Measurements from ENCODE around the gene MYH11. TPM values are rescaled to one million over a fixed set of nuclear protein-coding genes. Genes with fewer than 3 reads are reported as not detected.

The MYH11 gene
- total RNA-seq, 1 donor from 2014 or later = 0.05 TPM

DNA sequence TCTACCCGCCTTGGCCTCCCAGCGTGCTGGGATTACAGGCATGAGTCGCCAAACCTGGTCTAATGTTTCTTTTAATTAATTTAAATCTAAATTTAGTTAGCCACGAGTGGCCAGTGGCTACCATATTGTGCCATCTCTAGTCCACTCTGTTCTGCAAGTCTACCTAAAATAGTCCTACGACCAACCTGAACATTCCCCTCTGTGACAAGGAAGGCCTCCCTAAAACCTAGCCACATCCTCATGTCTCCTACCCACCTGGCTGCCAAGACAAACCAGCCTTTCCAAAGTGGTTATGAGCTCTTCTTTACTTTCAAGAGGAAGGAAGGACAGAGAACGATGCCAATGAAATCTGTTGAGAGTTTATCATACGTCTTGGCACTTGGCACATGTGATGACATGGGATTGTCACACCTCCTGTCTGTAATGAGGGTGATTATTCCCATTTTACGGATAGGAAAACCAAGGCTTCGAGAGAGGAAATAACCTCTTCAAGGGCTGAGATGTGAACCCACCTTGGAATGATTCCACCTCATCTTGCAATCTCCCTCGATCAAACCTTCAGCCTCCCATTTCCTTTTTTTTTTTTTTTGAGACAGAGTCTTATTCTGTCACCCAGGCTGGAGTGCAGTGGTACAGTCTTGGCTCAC, 19.7 kb downstream of the MYH11 start:
- no peaks in the 10 kb centered on the region for H3K4me1 Mint-ChIP-seq
- TF ChIP-seq, protein P1, sequence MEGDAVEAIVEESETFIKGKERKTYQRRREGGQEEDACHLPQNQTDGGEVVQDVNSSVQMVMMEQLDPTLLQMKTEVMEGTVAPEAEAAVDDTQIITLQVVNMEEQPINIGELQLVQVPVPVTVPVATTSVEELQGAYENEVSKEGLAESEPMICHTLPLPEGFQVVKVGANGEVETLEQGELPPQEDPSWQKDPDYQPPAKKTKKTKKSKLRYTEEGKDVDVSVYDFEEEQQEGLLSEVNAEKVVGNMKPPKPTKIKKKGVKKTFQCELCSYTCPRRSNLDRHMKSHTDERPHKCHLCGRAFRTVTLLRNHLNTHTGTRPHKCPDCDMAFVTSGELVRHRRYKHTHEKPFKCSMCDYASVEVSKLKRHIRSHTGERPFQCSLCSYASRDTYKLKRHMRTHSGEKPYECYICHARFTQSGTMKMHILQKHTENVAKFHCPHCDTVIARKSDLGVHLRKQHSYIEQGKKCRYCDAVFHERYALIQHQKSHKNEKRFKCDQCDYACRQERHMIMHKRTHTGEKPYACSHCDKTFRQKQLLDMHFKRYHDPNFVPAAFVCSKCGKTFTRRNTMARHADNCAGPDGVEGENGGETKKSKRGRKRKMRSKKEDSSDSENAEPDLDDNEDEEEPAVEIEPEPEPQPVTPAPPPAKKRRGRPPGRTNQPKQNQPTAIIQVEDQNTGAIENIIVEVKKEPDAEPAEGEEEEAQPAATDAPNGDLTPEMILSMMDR (conservative IDR thresholded peaks at IDR 0.05) = no peak
- H3K4me3 Mint-ChIP-seq = no peak overlapping the region
- H3K36me3 Mint-ChIP-seq (ENCODE audit: low read depth) = no peaks in the 10 kb centered on the region
- no peak overlapping the region for H3K27ac Mint-ChIP-seq (ENCODE audit: unreplicated experiment)
- DNase-seq (ENCODE audit: low read depth, low spot score) = no peak
- no peaks in the 10 kb centered on the region for H3K9me3 Mint-ChIP-seq
- no peaks in the 10 kb centered on the region for H3K27me3 Mint-ChIP-seq (ENCODE audit: low read depth)

DNA sequence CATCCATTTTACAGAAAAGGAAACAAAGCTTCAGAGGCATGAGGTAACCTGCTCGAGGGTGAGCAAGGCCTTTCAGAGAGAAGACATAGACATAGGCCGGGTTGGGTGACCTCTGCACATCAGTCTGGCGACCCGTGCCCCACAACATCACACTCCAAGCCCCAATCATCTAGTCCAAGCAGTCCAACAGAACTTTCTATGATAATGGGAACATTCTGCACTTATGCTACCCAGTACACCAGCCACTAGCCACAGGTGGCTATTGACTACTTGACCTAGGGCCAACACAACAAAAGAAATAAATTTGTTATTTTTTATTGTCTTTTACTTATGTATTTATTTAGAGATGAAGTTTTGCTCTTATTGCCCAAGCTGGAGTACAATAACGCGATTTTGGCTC, 20.8 kb downstream of the MYH11 start:
- no peak for DNase-seq (ENCODE audit: low read depth, low spot score)
- Mint-ChIP-seq H3K27ac (ENCODE audit: unreplicated experiment) (no peak overlapping the region), H3K9me3 (no peaks in the 10 kb centered on the region), H3K36me3 (ENCODE audit: low read depth) (no peaks in the 10 kb centered on the region), H3K27me3 (ENCODE audit: low read depth) (no peaks in the 10 kb centered on the region), H3K4me3 (no peak overlapping the region), H3K4me1 (no peaks in the 10 kb centered on the region)
- TF ChIP-seq, protein P1 (conservative IDR thresholded peaks at IDR 0.05) = no peak

DNA sequence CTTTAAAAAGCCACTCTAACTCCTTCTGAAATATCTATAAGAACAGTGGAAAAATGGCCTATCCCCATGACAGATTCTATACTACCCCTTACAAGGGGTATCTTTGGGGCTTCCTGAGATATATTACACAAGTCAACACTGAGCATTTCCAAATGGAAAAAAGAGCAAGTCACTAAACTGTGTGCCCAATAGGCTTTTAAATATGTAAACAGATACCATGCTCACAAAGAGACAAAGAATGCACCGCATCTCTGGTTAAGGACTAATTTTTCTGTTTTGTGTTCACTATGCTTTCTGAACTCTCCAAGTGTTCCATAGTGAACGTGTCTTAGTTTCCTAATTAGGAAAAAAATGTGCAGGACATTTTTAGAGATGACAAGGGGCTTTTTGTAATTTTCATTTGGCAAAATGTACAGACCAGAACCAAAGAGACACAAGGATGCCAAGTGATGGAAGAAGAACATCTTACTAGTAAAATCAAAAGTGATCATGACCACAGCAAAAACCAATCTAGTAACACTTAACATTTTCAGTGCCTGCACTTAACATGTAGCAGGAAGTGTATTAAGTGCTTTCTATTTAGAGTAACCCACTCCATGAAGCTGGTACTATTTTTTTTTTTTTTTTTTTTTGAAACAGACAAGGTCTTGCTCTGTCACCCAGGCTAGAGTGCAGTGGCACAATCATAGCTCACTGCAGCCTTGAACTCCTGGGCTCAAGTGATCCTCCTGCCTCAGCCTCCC, 21.5 kb downstream of the MYH11 start:
- H3K36me3 Mint-ChIP-seq (ENCODE audit: low read depth) = no peaks in the 10 kb centered on the region
- no peaks in the 10 kb centered on the region for H3K9me3 Mint-ChIP-seq
- no peaks in the 10 kb centered on the region for H3K27me3 Mint-ChIP-seq (ENCODE audit: low read depth)
- no peak overlapping the region for H3K27ac Mint-ChIP-seq (ENCODE audit: unreplicated experiment)
- DNase-seq (ENCODE audit: low read depth, low spot score) = no peak
- H3K4me1 Mint-ChIP-seq = no peaks in the 10 kb centered on the region
- H3K4me3 Mint-ChIP-seq = no peak overlapping the region
- TF ChIP-seq, protein P1 (conservative IDR thresholded peaks at IDR 0.05) = no peak

DNA sequence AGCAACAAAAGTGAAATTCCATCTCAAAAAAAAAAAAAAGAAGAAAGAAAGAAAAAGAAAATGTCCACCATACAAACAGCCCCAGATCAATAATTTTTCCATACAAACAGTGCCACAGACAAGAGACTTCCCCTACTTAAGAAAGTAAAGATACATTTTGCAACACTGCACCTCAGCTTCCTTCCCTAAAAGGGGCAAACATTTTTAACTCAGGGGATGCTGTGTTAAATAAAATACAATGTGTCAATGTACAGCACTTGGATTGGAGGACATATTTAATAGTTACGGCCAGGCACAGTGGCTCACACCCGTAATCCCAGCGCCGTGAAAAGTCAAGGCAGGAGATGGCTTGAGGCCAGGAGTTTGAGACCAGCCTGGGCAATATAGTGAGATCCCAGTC, 22.3 kb downstream of the MYH11 start:
- Mint-ChIP-seq H3K4me3 (no peak overlapping the region), H3K27me3 (ENCODE audit: low read depth) (no peaks in the 10 kb centered on the region), H3K9me3 (no peaks in the 10 kb centered on the region), H3K36me3 (ENCODE audit: low read depth) (no peaks in the 10 kb centered on the region), H3K4me1 (no peaks in the 10 kb centered on the region), H3K27ac (ENCODE audit: unreplicated experiment) (no peak overlapping the region)
- TF ChIP-seq, protein P1 (conservative IDR thresholded peaks at IDR 0.05) = no peak
- no peak for DNase-seq (ENCODE audit: low read depth, low spot score)

DNA sequence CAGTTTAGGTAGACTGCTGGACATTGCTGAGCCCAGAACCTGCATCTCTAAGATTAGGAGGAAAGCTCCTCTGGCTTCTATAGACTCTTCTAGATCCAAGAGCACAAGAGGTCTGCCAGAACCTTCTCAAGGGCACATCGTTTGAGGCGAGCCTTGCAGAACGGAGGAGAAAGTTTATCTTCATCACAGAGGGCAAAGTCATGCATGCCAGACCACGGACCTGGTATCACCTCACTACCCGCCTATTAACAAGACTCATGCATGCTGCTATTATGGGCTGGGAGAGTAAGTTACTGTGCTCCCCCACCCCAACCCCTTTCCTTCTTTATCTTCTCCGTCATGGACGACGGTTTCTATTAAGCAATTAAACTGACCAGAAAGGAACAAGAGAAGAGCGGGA, 23.3 kb downstream of the MYH11 start:
- Mint-ChIP-seq H3K36me3 (ENCODE audit: low read depth) (no peaks in the 10 kb centered on the region), H3K4me1 (no peaks in the 10 kb centered on the region), H3K4me3 (no peak overlapping the region), H3K27ac (ENCODE audit: unreplicated experiment) (no peak overlapping the region), H3K27me3 (ENCODE audit: low read depth) (no peaks in the 10 kb centered on the region), H3K9me3 (no peaks in the 10 kb centered on the region)
- DNase-seq (ENCODE audit: low read depth, low spot score) = no peak
- TF ChIP-seq, protein P1 (conservative IDR thresholded peaks at IDR 0.05) = no peak
